PFSK-1 (cell line): ENCODE measurements around the gene CCDC32. TPM values are rescaled to one million over a fixed set of nuclear protein-coding genes. Genes with fewer than 3 reads are reported as not detected.

Experiments used
- FOXP2 ChIP-seq: optimal IDR thresholded peaks from 2 replicates; pipeline ENCODE3; 2011; ENCODE audit warnings: borderline replicate concordance, control low read depth, inconsistent platforms; ENCODE audit not compliant: insufficient read depth; ENCODE audit errors: extremely low read length, extremely low read depth
- POLR2AphosphoS5 ChIP-seq: IDR thresholded peaks from 2 replicates; pipeline ENCODE4 v1.6.1; 2012; ENCODE audit warnings: low read depth, mild to moderate bottlenecking, control low read depth, low read length, moderate library complexity
- REST ChIP-seq, 2 experiments: IDR thresholded peaks; 2 replicates each; pipeline versions ENCODE4 v1.6.1 to v1.8.0; 2011 to 2012; ENCODE audit warnings: low read depth in 2 of 2, low read length in 2 of 2, control low read depth in 1 of 2, inconsistent platforms in 1 of 2, mild to moderate bottlenecking in 1 of 2, moderate library complexity in 1 of 2; ENCODE audit not compliant: insufficient read depth in 1 of 2
- SIN3A ChIP-seq: IDR thresholded peaks from 2 replicates; pipeline ENCODE4 v1.6.1; 2012; ENCODE audit warnings: mild to moderate bottlenecking, low read length, moderate library complexity, borderline replicate concordance; ENCODE audit not compliant: insufficient read depth
- TAF1 ChIP-seq: IDR thresholded peaks from 2 replicates; pipeline ENCODE4 v1.6.1; 2012; ENCODE audit warnings: low read length, control low read depth, borderline replicate concordance; ENCODE audit not compliant: insufficient read depth
- polyA plus RNA-seq: library from polyadenylated mRNA; unstranded; fragments of >200 nt; gene quantifications from one replicate; pipeline ENCODE4 v1.2.1, GENCODE V29; 2012; ENCODE audit warnings: low read depth, missing spikeins; ENCODE audit not compliant: insufficient read length

CCDC32 gene, protein sequence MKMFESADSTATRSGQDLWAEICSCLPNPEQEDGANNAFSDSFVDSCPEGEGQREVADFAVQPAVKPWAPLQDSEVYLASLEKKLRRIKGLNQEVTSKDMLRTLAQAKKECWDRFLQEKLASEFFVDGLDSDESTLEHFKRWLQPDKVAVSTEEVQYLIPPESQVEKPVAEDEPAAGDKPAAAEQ
- 9.2 TPM for polyA plus RNA-seq

DNA sequence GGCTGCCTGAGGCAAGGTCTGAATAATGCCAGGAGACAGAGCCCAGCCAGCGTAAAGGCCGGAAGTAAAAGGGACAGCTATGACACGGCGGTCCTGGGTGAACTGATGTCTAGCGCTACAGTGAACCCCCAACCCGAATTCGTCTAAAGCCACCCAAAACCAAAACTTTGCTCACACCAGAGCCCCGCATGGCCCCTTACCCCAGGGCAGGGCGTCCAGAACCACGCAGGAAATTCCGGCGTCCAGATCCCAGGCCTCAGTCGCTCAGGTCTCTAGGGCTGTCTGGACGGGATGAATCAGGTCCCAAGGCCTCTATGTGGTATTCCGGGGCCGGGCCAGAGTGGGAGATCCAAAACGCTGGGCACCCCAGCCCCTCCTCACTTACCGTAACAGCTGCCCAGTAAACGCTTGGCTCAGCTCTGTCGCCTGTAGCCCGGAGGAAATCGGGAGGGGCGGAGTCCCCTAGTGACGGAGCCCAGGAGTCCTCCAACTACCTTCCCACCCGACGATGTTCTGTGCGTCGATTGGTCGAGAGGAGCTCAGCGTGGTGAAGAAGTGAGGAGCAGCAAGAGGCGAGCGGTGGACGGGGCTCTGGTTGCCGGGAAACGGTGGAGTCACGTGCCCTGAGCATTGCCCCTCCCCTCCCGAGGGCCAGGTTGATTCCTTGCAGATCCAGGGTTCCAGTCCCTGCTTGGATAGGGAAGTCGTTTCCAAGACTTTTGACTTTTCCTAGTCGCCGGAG lies at the start of gene CCDC32:
Gene CCDC32, minus strand, starts transcription at position 452 of the 742 bp plus-strand sequence. CDS start 2,027 bp downstream, outside the sequence.
- TF ChIP-seq REST (IDR thresholded peaks at IDR 0.05; ENCODE audit: insufficient read depth in 1 of 2, low read depth in 2 of 2, low read length in 2 of 2) (no peak), SIN3A (0 out of 2 replicates have a peak, but pooled peaks have one; percentile 51), POLR2AphosphoS5 (peak; percentile 90), TAF1 (peak; percentile 54; the same call in 1 of the 2 replicates), FOXP2 (no peak)

GRCh38 chr15:40613080-40613479 lies 48.2 kb upstream of the CCDC32 start:
- no peak for TF ChIP-seq FOXP2

GRCh38 chr15:40603935-40604334 lies 39.1 kb upstream of the CCDC32 start:
- TF ChIP-seq REST (IDR thresholded peaks at IDR 0.05; ENCODE audit: insufficient read depth in 1 of 2, low read depth in 2 of 2, low read length in 2 of 2) (no peak), TAF1 (no peak), FOXP2 (no peak), POLR2AphosphoS5 (no peak), SIN3A (no peak)

DNA sequence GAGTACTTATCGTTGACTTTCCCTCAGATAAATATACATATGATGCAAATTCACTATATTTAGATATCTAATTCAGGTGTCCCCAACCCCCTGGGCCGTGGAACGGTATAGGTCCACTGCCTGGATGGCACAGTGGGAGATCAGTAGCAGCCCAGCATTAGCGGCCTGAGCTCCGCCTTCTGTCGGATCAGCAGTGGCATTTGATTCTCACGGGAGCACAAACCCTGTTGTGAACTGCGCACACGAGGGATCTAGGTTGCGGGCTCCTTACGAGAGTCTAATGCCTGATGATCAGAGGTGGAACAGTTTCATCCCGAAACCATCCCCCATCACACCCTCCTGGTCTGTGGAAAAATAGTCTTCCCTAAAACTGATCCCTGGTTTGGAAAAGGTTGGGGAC lies 36.1 kb upstream of the CCDC32 start:
- no peak for TF ChIP-seq FOXP2
- no peak for TF ChIP-seq TAF1
- no peak for TF ChIP-seq SIN3A
- no peak for TF ChIP-seq REST (IDR thresholded peaks at IDR 0.05; ENCODE audit: insufficient read depth in 1 of 2, low read depth in 2 of 2, low read length in 2 of 2)
- TF ChIP-seq POLR2AphosphoS5: no peak

DNA sequence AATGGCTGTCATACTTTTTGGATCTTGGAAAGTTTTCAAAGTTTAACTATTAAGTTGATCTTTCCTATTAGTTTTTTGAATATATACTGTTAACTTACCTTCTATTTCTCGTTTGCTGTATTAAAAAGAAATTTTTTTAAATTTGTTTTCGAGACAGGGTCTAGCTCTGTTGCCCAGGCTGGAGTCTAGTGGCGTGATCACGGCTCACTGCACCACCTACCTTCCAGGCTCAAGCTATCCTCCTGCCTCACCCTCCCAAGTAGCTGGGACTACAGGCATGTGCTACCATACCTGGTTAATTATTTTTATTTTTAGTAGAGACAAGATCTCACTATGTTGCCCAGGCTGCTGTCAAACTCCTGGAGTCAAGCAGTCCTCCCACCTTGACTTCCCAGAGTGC lies 33.8 kb upstream of the CCDC32 start:
- no peak for TF ChIP-seq TAF1

DNA sequence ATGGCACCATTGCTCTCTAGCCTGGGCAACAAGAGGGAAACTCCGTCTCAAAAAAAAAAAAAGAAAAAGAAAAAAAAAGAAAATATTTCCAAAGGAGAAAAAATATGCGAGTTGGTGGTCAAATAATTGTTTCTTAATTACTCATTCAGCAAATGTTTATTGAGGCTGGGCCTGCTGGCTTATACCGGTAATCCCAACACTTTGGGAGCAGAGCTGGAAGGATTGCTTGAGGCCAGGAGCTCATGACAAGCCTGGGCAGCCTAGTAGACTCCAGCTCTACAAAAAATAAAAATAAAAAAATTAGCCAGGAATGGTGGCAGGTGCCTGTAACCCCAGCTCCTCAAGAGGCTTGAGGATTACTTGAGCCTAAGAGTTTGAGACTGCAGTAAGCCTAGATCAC lies 33.3 kb upstream of the CCDC32 start:
- TF ChIP-seq TAF1 (no peak), FOXP2 (no peak), SIN3A (no peak), POLR2AphosphoS5 (no peak), REST (IDR thresholded peaks at IDR 0.05; ENCODE audit: insufficient read depth in 1 of 2, low read depth in 2 of 2, low read length in 2 of 2) (no peak)
